ENCODE measurements around the gene ZNRF2. TPM values are rescaled to one million over a fixed set of nuclear protein-coding genes. Genes with fewer than 3 reads are reported as not detected.

The ZNRF2 gene
- total and polyA plus RNA-seq, 2 of the 4 experiments (the other 2 are of a cell fraction) = 0.31 to 0.54 TPM

GRCh38 chr7:30274641-30275040 lies 9.8 kb upstream of the ZNRF2 start:
- no peak overlapping the region for H3K56ac ChIP-seq (ENCODE audit: extremely low read depth, insufficient read depth, low read length)
- intact Hi-C loops (cut with micrococcal nuclease) = loop anchor here (1.0 to 10.0 kb wide), 2 partner anchors 110 to 230 kb away; partner anchors contain the start of gene GGCT
- no CpG with 5 or more reads among the region's 3 CpGs for WGBS, 2 experiments (ENCODE audit: extremely low coverage in 2 of 2, insufficient read length in 1 of 2)
- no peak overlapping the region for H4K5ac ChIP-seq (ENCODE audit: low read depth, low read length)
- no peak overlapping the region for H2BK120ac ChIP-seq (ENCODE audit: low read depth, low read length)
- H4K8ac ChIP-seq (ENCODE audit: low read depth in 2 of 2, low read length in 2 of 2) = no peak overlapping the region
- H3K4ac ChIP-seq (ENCODE audit: low read depth, low read length) = no peak overlapping the region
- H3K27ac ChIP-seq (ENCODE audit: insufficient read depth, low read length) = no peak overlapping the region
- H3K4me3 ChIP-seq (ENCODE audit: insufficient read depth, low read depth, low read length) = no peak overlapping the region
- H3K36me3 ChIP-seq (ENCODE audit: control insufficient read depth, insufficient read depth, low read length) = no peaks in the 10 kb centered on the region
- no peak overlapping the region for H3K18ac ChIP-seq (ENCODE audit: low read depth, low read length)
- no peak overlapping the region for H2AK5ac ChIP-seq (ENCODE audit: low read depth, low read length)
- H4K20me1 ChIP-seq (ENCODE audit: insufficient read depth, low read length) = no peaks in the 10 kb centered on the region
- H3K27me3 ChIP-seq (ENCODE audit: control insufficient read depth, insufficient read depth, low read length) = peaks cover 31% of the 10 kb centered on the region
- H2BK5ac ChIP-seq (ENCODE audit: low read depth, low read length, poor library complexity, severe bottlenecking) = no peak overlapping the region
- H3K4me1 ChIP-seq (ENCODE audit: control insufficient read depth, insufficient read depth, low read length) = no peaks in the 10 kb centered on the region
- no peak for TF ChIP-seq MAZ (IDR thresholded peaks at IDR 0.05; ENCODE audit: borderline replicate concordance, low read depth, low read length)
- TF ChIP-seq RCOR1 (IDR thresholded peaks at IDR 0.05; ENCODE audit: insufficient replicate concordance, low read length) = no peak
- TF ChIP-seq SMC3 (IDR thresholded peaks at IDR 0.05; ENCODE audit: low read depth, low read length) = no peak
- no peak for TF ChIP-seq MXI1 (IDR thresholded peaks at IDR 0.05; ENCODE audit: borderline replicate concordance, low read depth, low read length)
- TF ChIP-seq POLR2A (IDR thresholded peaks at IDR 0.05; ENCODE audit: low read depth, low read length) = no peak
- TF ChIP-seq CEBPB (IDR thresholded peaks at IDR 0.05; ENCODE audit: low read depth, low read length) = no peak
- no peak for TF ChIP-seq ELK1 (IDR thresholded peaks at IDR 0.05; ENCODE audit: borderline replicate concordance, low read depth, low read length)
- TF ChIP-seq CTCF (conservative IDR thresholded peaks at IDR 0.05; ENCODE audit: low read depth, low read length) = no peak
- no peak for TF ChIP-seq USF2 (IDR thresholded peaks at IDR 0.05; ENCODE audit: low read depth, low read length)
- no peak for TF ChIP-seq FOS (IDR thresholded peaks at IDR 0.05; ENCODE audit: low read depth, low read length)
- TF ChIP-seq RFX5 (IDR thresholded peaks at IDR 0.05; ENCODE audit: low read depth, low read length) = no peak
- TF ChIP-seq MAFK (IDR thresholded peaks at IDR 0.05; ENCODE audit: low read depth, low read length) = no peak
- no peak for TF ChIP-seq NFE2L2 (IDR thresholded peaks at IDR 0.05; ENCODE audit: low read depth, low read length)
- TF ChIP-seq RAD21 (IDR thresholded peaks at IDR 0.05; ENCODE audit: low read length) = no peak
- no peak for TF ChIP-seq CHD1 (IDR thresholded peaks at IDR 0.05; ENCODE audit: low read depth, low read length)
- TF ChIP-seq BHLHE40 (IDR thresholded peaks at IDR 0.05; ENCODE audit: low read depth, low read length) = no peak
- H2BK20ac ChIP-seq (ENCODE audit: low read depth, low read length) = no peak overlapping the region
- dilution Hi-C loops (cut with HindIII; ENCODE audit: low sequenced_read_pairs, unreplicated experiment) = no loop called here
- CTCF ChIA-PET = interaction anchor here (1.5 to 1.7 kb wide), 2 partner anchors 110 to 185 kb away, joined by 3 to 5 read pairs; no protein-coding TSS in a partner anchor
- no TSS peak for BruUV-seq (replicated peaks)
- H3K4me2 ChIP-seq (ENCODE audit: low read depth, low read length) = no peak overlapping the region
- no peaks in the 10 kb centered on the region for H3K9me3 ChIP-seq (ENCODE audit: control insufficient read depth, insufficient read depth, low read length)
- in situ Hi-C loops (cut with MboI; ENCODE audit: low sequenced_read_pairs) = loop anchor here (5.0 to 10.0 kb wide), 3 partner anchors 110 to 288 kb away; no protein-coding TSS in a partner anchor
- H3K23ac ChIP-seq (ENCODE audit: low read depth, low read length) = no peak overlapping the region
- no peaks in the 10 kb centered on the region for H3K9me1 ChIP-seq (ENCODE audit: insufficient read depth, low read length)
- no peak overlapping the region for H2BK15ac ChIP-seq (ENCODE audit: low read depth, low read length)
- ATAC-seq (ENCODE audit: low read depth) (no peak), DNase-seq (no peak)
- H2AFZ ChIP-seq (replicated peaks; ENCODE audit: low read length, poor library complexity) = no peak overlapping the region
- no peaks in the 10 kb centered on the region for H3K79me1 ChIP-seq (ENCODE audit: low read depth in 1 of 2, low read length in 2 of 2)
- H3K9ac ChIP-seq (ENCODE audit: low read depth, low read length) = no peak overlapping the region
- H3K14ac ChIP-seq (replicated peaks; ENCODE audit: low read depth, low read length) = no peak overlapping the region
- no peak overlapping the region for H2AK9ac ChIP-seq (replicated peaks; ENCODE audit: low read depth, low read length, poor library complexity)
- no peak overlapping the region for H4K91ac ChIP-seq (ENCODE audit: insufficient read depth, low read depth, low read length)
- POLR2A ChIA-PET (ENCODE audit: unreplicated experiment) = no interaction called here

All from IMR-90 (cell line).